GM18498 (cell line): ENCODE data around the gene LIPH.
"Not testable (repeated sequence)": the region's sequence is repeated elsewhere in the genome, so short reads cannot be mapped to it uniquely, and the experiment has no call there.

Experiments
- ATAC-seq: cut with Tn5 transposase; IDR thresholded peaks from one replicate; pipeline ENCODE4 v1.9.1; 2021; ENCODE audit warnings: mild to moderate bottlenecking, moderate library complexity; ENCODE audit not compliant: unreplicated experiment

Gene LIPH

GRCh38 chr3:185552358-185552877 is at the start of gene LIPH:
LIPH (minus strand) TSS chr3:185552588; CDS start chr3:185552471, 117 bp downstream.
- ATAC-seq = peak; percentile 75

GRCh38 chr3:185595526-185595925 is 43.1 kb upstream of the LIPH start:
- peak; percentile 63 for ATAC-seq

GRCh38 chr3:185594073-185594472 is 41.7 kb upstream of the LIPH start:
- ATAC-seq = no peak

GRCh38 chr3:185586686-185587039 is 34.3 kb upstream of the LIPH start:
- ATAC-seq = no peak

- peak; percentile 94 for ATAC-seq
Observed at GRCh38 chr3:185585859-185586685, 33.7 kb upstream of the LIPH start, which contains the start of gene SENP2. SENP2 (plus strand) TSS chr3:185586295; CDS start chr3:185586414, 119 bp downstream.

GRCh38 chr3:185585518-185585858 is 33.1 kb upstream of the LIPH start:
- ATAC-seq = no peak

- no peak for ATAC-seq
Observed at GRCh38 chr3:185584686-185585085, 32.3 kb upstream of the LIPH start.

- ATAC-seq = no peak
Observed at GRCh38 chr3:185583925-185584324, 31.5 kb upstream of the LIPH start.

- no peak for ATAC-seq
Observed at GRCh38 chr3:185582871-185583270, 30.5 kb upstream of the LIPH start.

GRCh38 chr3:185582236-185582635 is 29.8 kb upstream of the LIPH start:
- no peak for ATAC-seq

GRCh38 chr3:185575108-185575869 is 22.9 kb upstream of the LIPH start:
- ATAC-seq = peak; percentile 83

GRCh38 chr3:185572183-185572582 is 19.8 kb upstream of the LIPH start:
- no peak for ATAC-seq

GRCh38 chr3:185561958-185562357 is 9.6 kb upstream of the LIPH start:
- no peak for ATAC-seq

- ATAC-seq = no peak
Observed at GRCh38 chr3:185561374-185561943, 9.1 kb upstream of the LIPH start.

- ATAC-seq = no peak
Observed at GRCh38 chr3:185560676-185561075, 8.3 kb upstream of the LIPH start.

GRCh38 chr3:185559706-185560090 is 7.3 kb upstream of the LIPH start:
- no peak for ATAC-seq

GRCh38 chr3:185558395-185558794 is 6.0 kb upstream of the LIPH start:
- no peak for ATAC-seq

- not testable (repeated sequence) for ATAC-seq
Observed at GRCh38 chr3:185556640-185557039, 4.3 kb upstream of the LIPH start.

- ATAC-seq = no peak
Observed at GRCh38 chr3:185555860-185556347, 3.5 kb upstream of the LIPH start.

- no peak for ATAC-seq
Observed at GRCh38 chr3:185555101-185555501, 2.7 kb upstream of the LIPH start.

GRCh38 chr3:185549651-185550111 is 2.7 kb downstream of the LIPH start:
- no peak for ATAC-seq
